HEK293 (cell line): Measurements from ENCODE around the gene INSM2.
A peak's percentile ranks its signal among the peaks of the same experiment; 100 is the strongest.

Experiments used
- FEZF1 ChIP-seq: fragments of 450-650 bp; formaldehyde crosslinking; IDR thresholded peaks from 2 replicates; pipeline ENCODE4 v1.5.1; 2016; ENCODE audit warnings: missing biosample characterization, missing genetic modification characterization
- HOXD13 ChIP-seq: sonication (generic); formaldehyde crosslinking; IDR thresholded peaks from 2 replicates; pipeline ENCODE4 v1.8.0; 2022; ENCODE audit warnings: missing genetic modification reagents, borderline replicate concordance
- KLF16 ChIP-seq: fragments of 450-650 bp; formaldehyde crosslinking; IDR thresholded peaks from 2 replicates; pipeline ENCODE4 v1.5.1; 2017; ENCODE audit warnings: missing biosample characterization, missing genetic modification characterization
- OSR2 ChIP-seq: fragments of 450-650 bp; formaldehyde crosslinking; IDR thresholded peaks from 2 replicates; pipeline ENCODE4 v1.5.1; 2016; ENCODE audit warnings: missing biosample characterization, missing genetic modification characterization
- PRDM1 ChIP-seq: fragments of 450-650 bp; formaldehyde crosslinking; IDR thresholded peaks from 2 replicates; pipeline ENCODE4; 2016; ENCODE audit warnings: missing biosample characterization, missing genetic modification characterization
- REPIN1 ChIP-seq: fragments of 450-650 bp; formaldehyde crosslinking; IDR thresholded peaks from 2 replicates; pipeline ENCODE4 v1.5.1; 2017; ENCODE audit warnings: missing biosample characterization, missing genetic modification characterization, low read depth
- YY1 ChIP-seq: fragments of 450-650 bp; formaldehyde crosslinking; IDR thresholded peaks from 2 replicates; pipeline ENCODE4 v1.5.1; 2018; ENCODE audit warnings: missing biosample characterization, missing genetic modification characterization
- ZEB2 ChIP-seq: fragments of 450-650 bp; formaldehyde crosslinking; IDR thresholded peaks from 2 replicates; pipeline ENCODE4 v1.5.1; 2016; ENCODE audit warnings: missing biosample characterization, missing genetic modification characterization
- ZFHX2 ChIP-seq: fragments of 450-650 bp; formaldehyde crosslinking; conservative IDR thresholded peaks from 2 replicates; pipeline ENCODE4 v1.5.1; 2016; ENCODE audit warnings: missing biosample characterization, missing genetic modification characterization
- ZNF155 ChIP-seq: fragments of 450-650 bp; formaldehyde crosslinking; IDR thresholded peaks from 2 replicates; pipeline ENCODE4 v1.5.1; 2016; ENCODE audit warnings: missing biosample characterization, missing genetic modification characterization
- ZNF174 ChIP-seq: fragments of 450-650 bp; formaldehyde crosslinking; IDR thresholded peaks from 2 replicates; pipeline ENCODE4 v1.5.0; 2017; ENCODE audit warnings: missing biosample characterization, mild to moderate bottlenecking, missing genetic modification characterization
- ZNF175 ChIP-seq: fragments of 450-650 bp; formaldehyde crosslinking; IDR thresholded peaks from 2 replicates; pipeline ENCODE4 v1.5.1; 2016; ENCODE audit warnings: missing biosample characterization, missing genetic modification characterization
- ZNF221 ChIP-seq: fragments of 450-650 bp; formaldehyde crosslinking; IDR thresholded peaks from 2 replicates; pipeline ENCODE4 v1.5.1; 2017; ENCODE audit warnings: missing biosample characterization, missing genetic modification characterization, borderline replicate concordance
- ZNF311 ChIP-seq: fragments of 450-650 bp; formaldehyde crosslinking; IDR thresholded peaks from 2 replicates; pipeline ENCODE4 v1.5.1; 2017; ENCODE audit warnings: missing biosample characterization, missing genetic modification characterization, borderline replicate concordance
- ZNF366 ChIP-seq: fragments of 450-650 bp; formaldehyde crosslinking; conservative IDR thresholded peaks from 2 replicates; pipeline ENCODE4 v1.5.1; 2016; ENCODE audit warnings: missing biosample characterization, missing genetic modification characterization
- ZNF433 ChIP-seq: fragments of 450-650 bp; formaldehyde crosslinking; IDR thresholded peaks from 2 replicates; pipeline ENCODE4 v1.5.1; 2016; ENCODE audit warnings: missing biosample characterization, missing genetic modification characterization, low read depth
- ZNF510 ChIP-seq: fragments of 450-650 bp; formaldehyde crosslinking; IDR thresholded peaks from 2 replicates; pipeline ENCODE4 v1.5.1; 2018; ENCODE audit warnings: mild to moderate bottlenecking, missing genetic modification characterization, missing biosample characterization; ENCODE audit not compliant: insufficient replicate concordance
- ZNF548 ChIP-seq: fragments of 450-650 bp; formaldehyde crosslinking; IDR thresholded peaks from 2 replicates; pipeline ENCODE4 v1.5.1; 2016; ENCODE audit warnings: missing biosample characterization, missing genetic modification characterization
- ZNF596 ChIP-seq: fragments of 450-650 bp; IDR thresholded peaks from 2 replicates; pipeline ENCODE4 v1.5.0; 2018; ENCODE audit warnings: missing biosample characterization, mild to moderate bottlenecking, missing genetic modification characterization, moderate library complexity
- ZNF626 ChIP-seq: fragments of 450-650 bp; sonication (Bioruptor Pico); formaldehyde crosslinking; IDR thresholded peaks from 2 replicates; pipeline ENCODE4 v1.5.1; 2018; ENCODE audit warnings: missing biosample characterization, missing genetic modification characterization, inconsistent platforms
- ZNF664 ChIP-seq: fragments of 450-650 bp; formaldehyde crosslinking; IDR thresholded peaks from 2 replicates; pipeline ENCODE4 v1.5.1; 2016; ENCODE audit warnings: missing biosample characterization, missing genetic modification characterization
- ZNF707 ChIP-seq: fragments of 450-650 bp; formaldehyde crosslinking; IDR thresholded peaks from 2 replicates; pipeline ENCODE4 v1.5.1; 2016; ENCODE audit warnings: missing biosample characterization, missing genetic modification characterization
- ZNF76 ChIP-seq: fragments of 450-650 bp; formaldehyde crosslinking; IDR thresholded peaks from 2 replicates; pipeline ENCODE4; 2016; ENCODE audit warnings: low read depth, missing biosample characterization, missing genetic modification characterization, borderline replicate concordance
- ZNF776 ChIP-seq: fragments of 450-650 bp; formaldehyde crosslinking; IDR thresholded peaks from 2 replicates; pipeline ENCODE4 v1.5.0; 2017; ENCODE audit warnings: missing biosample characterization, missing genetic modification characterization, borderline replicate concordance
- TF ChIP-seq, protein P1 (sequence below): fragments of 450-650 bp; formaldehyde crosslinking; IDR thresholded peaks from 2 replicates; pipeline ENCODE4 v1.5.0; 2017; ENCODE audit warnings: missing biosample characterization, missing genetic modification characterization, borderline replicate concordance
- TF ChIP-seq, protein P2 (sequence below): fragments of 450-650 bp; formaldehyde crosslinking; IDR thresholded peaks from 2 replicates; pipeline ENCODE4 v1.5.1; 2016; ENCODE audit warnings: missing biosample characterization, missing genetic modification characterization, borderline replicate concordance
- TF ChIP-seq, protein P3 (sequence below): fragments of 450-650 bp; formaldehyde crosslinking; IDR thresholded peaks from 2 replicates; pipeline ENCODE4 v1.5.1; 2017; ENCODE audit warnings: missing biosample characterization, missing genetic modification characterization
- TF ChIP-seq, protein P4 (sequence below): fragments of 450-650 bp; formaldehyde crosslinking; IDR thresholded peaks from 2 replicates; pipeline ENCODE4 v1.5.1; 2017; ENCODE audit warnings: missing biosample characterization, missing genetic modification characterization

The INSM2 gene

DNA sequence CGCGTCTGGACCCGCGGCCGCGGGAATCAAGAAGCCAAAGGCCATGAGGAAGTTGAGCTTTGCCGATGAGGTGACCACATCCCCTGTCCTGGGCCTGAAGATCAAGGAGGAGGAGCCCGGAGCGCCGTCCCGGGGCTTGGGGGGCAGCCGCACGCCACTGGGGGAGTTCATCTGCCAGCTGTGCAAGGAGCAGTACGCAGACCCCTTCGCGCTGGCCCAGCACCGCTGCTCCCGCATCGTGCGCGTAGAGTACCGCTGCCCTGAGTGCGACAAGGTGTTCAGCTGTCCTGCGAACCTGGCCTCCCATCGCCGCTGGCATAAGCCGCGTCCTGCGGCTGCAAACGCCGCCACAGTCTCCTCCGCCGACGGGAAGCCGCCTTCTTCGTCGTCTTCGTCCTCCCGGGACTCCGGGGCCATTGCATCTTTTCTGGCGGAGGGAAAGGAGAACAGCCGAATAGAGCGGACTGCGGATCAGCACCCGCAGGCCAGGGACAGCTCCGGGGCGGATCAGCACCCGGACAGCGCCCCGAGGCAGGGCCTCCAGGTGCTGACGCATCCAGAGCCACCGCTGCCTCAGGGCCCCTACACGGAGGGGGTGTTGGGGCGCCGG lies 1.0 kb downstream of the INSM2 start (continued):
- TF ChIP-seq ZNF174 (no peak), FEZF1 (no peak), ZNF311 (no peak), KLF16 (tag by site-specific recombination) (peak; percentile 65), ZNF548 (tag by site-specific recombination) (no peak), HOXD13 (CRISPR knock-in tag) (peak; percentile 98), PRDM1 (tag by site-specific recombination) (no peak), ZNF155 (tag by site-specific recombination) (no peak), ZNF596 (no peak), ZNF175 (tag by site-specific recombination) (no peak), OSR2 (tag by site-specific recombination) (no peak), ZNF221 (no peak), ZFHX2 (tag by site-specific recombination) (no peak), ZNF76 (tag by site-specific recombination) (no peak), ZNF776 (tag by site-specific recombination) (no peak), YY1 (tag by site-specific recombination) (no peak), ZNF366 (tag by site-specific recombination) (no peak), ZNF510 (tag by site-specific recombination) (no peak), REPIN1 (tag by site-specific recombination) (no peak), ZNF707 (tag by site-specific recombination) (no peak), ZNF433 (tag by site-specific recombination) (no peak), ZNF664 (no peak), ZNF626 (tag by site-specific recombination) (no peak), ZEB2 (tag by site-specific recombination) (peak; percentile 83)
- TF ChIP-seq, protein P1, sequence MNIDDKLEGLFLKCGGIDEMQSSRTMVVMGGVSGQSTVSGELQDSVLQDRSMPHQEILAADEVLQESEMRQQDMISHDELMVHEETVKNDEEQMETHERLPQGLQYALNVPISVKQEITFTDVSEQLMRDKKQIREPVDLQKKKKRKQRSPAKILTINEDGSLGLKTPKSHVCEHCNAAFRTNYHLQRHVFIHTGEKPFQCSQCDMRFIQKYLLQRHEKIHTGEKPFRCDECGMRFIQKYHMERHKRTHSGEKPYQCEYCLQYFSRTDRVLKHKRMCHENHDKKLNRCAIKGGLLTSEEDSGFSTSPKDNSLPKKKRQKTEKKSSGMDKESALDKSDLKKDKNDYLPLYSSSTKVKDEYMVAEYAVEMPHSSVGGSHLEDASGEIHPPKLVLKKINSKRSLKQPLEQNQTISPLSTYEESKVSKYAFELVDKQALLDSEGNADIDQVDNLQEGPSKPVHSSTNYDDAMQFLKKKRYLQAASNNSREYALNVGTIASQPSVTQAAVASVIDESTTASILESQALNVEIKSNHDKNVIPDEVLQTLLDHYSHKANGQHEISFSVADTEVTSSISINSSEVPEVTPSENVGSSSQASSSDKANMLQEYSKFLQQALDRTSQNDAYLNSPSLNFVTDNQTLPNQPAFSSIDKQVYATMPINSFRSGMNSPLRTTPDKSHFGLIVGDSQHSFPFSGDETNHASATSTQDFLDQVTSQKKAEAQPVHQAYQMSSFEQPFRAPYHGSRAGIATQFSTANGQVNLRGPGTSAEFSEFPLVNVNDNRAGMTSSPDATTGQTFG (tag by site-specific recombination), result no peak
- TF ChIP-seq, protein P2, sequence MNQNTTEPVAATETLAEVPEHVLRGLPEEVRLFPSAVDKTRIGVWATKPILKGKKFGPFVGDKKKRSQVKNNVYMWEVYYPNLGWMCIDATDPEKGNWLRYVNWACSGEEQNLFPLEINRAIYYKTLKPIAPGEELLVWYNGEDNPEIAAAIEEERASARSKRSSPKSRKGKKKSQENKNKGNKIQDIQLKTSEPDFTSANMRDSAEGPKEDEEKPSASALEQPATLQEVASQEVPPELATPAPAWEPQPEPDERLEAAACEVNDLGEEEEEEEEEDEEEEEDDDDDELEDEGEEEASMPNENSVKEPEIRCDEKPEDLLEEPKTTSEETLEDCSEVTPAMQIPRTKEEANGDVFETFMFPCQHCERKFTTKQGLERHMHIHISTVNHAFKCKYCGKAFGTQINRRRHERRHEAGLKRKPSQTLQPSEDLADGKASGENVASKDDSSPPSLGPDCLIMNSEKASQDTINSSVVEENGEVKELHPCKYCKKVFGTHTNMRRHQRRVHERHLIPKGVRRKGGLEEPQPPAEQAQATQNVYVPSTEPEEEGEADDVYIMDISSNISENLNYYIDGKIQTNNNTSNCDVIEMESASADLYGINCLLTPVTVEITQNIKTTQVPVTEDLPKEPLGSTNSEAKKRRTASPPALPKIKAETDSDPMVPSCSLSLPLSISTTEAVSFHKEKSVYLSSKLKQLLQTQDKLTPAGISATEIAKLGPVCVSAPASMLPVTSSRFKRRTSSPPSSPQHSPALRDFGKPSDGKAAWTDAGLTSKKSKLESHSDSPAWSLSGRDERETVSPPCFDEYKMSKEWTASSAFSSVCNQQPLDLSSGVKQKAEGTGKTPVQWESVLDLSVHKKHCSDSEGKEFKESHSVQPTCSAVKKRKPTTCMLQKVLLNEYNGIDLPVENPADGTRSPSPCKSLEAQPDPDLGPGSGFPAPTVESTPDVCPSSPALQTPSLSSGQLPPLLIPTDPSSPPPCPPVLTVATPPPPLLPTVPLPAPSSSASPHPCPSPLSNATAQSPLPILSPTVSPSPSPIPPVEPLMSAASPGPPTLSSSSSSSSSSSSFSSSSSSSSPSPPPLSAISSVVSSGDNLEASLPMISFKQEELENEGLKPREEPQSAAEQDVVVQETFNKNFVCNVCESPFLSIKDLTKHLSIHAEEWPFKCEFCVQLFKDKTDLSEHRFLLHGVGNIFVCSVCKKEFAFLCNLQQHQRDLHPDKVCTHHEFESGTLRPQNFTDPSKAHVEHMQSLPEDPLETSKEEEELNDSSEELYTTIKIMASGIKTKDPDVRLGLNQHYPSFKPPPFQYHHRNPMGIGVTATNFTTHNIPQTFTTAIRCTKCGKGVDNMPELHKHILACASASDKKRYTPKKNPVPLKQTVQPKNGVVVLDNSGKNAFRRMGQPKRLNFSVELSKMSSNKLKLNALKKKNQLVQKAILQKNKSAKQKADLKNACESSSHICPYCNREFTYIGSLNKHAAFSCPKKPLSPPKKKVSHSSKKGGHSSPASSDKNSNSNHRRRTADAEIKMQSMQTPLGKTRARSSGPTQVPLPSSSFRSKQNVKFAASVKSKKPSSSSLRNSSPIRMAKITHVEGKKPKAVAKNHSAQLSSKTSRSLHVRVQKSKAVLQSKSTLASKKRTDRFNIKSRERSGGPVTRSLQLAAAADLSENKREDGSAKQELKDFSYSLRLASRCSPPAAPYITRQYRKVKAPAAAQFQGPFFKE (tag by site-specific recombination), result no peak
- TF ChIP-seq, protein P3, sequence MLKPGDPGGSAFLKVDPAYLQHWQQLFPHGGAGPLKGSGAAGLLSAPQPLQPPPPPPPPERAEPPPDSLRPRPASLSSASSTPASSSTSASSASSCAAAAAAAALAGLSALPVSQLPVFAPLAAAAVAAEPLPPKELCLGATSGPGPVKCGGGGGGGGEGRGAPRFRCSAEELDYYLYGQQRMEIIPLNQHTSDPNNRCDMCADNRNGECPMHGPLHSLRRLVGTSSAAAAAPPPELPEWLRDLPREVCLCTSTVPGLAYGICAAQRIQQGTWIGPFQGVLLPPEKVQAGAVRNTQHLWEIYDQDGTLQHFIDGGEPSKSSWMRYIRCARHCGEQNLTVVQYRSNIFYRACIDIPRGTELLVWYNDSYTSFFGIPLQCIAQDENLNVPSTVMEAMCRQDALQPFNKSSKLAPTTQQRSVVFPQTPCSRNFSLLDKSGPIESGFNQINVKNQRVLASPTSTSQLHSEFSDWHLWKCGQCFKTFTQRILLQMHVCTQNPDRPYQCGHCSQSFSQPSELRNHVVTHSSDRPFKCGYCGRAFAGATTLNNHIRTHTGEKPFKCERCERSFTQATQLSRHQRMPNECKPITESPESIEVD, result no peak
- TF ChIP-seq, protein P4, sequence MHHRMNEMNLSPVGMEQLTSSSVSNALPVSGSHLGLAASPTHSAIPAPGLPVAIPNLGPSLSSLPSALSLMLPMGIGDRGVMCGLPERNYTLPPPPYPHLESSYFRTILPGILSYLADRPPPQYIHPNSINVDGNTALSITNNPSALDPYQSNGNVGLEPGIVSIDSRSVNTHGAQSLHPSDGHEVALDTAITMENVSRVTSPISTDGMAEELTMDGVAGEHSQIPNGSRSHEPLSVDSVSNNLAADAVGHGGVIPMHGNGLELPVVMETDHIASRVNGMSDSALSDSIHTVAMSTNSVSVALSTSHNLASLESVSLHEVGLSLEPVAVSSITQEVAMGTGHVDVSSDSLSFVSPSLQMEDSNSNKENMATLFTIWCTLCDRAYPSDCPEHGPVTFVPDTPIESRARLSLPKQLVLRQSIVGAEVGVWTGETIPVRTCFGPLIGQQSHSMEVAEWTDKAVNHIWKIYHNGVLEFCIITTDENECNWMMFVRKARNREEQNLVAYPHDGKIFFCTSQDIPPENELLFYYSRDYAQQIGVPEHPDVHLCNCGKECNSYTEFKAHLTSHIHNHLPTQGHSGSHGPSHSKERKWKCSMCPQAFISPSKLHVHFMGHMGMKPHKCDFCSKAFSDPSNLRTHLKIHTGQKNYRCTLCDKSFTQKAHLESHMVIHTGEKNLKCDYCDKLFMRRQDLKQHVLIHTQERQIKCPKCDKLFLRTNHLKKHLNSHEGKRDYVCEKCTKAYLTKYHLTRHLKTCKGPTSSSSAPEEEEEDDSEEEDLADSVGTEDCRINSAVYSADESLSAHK (tag by site-specific recombination), result no peak
